Measurements from ENCODE around the gene PSMA5. TPM values are rescaled to one million over a fixed set of nuclear protein-coding genes. Genes with fewer than 3 reads are reported as not detected.
A peak's percentile ranks its signal among the peaks of the same experiment; 100 is the strongest.
"Not testable (repeated sequence)": the region's sequence is repeated elsewhere in the genome, so short reads cannot be mapped to it uniquely, and the experiment has no call there.

PSMA5 gene
- total RNA-seq, 1 donor from 2014 or later: 241 TPM

DNA sequence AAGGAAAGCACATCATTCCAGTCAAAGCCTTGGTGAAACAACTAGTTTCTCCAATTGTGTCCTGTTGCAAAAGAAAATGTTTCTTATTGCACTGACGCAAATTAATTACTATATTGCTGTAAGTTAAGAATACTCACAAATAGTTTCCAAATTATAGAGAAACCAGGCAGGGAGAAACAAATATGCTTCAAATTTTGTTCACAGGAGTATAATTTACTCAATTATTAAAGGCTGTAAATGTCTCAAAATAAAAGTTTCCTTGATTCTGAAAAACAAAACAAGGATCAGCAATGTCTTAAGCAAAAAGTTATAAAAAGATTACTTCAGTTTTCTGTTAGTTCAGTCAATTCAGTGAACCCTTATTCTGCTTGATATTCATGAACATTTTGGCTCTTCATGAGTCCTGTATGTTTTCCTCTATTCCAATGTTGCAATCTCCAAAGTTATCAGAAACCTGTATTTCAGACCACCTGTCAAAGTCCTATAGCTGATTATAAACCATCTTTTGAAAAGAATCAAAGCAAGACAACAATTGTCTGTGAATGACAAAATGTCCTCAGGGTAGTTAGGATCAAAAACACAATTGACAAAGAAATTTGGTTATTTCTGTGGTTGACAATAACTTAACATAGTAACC is 28.4 kb upstream of the PSMA5 start:
- H3K27me3 Mint-ChIP-seq (ENCODE audit: insufficient read depth): peaks cover 30% of the 10 kb centered on the region
- no peak overlapping the region for H3K4me3 Mint-ChIP-seq
- H3K9me3 Mint-ChIP-seq: peaks cover 21% of the 10 kb centered on the region
- intact Hi-C loops (cut with micrococcal nuclease): no loop called here
- H3K36me3 Mint-ChIP-seq (ENCODE audit: low read depth): no peaks in the 10 kb centered on the region
- H3K27ac Mint-ChIP-seq: no peak overlapping the region
- no peak for DNase-seq (ENCODE audit: low spot score)
- H3K4me1 Mint-ChIP-seq (ENCODE audit: low read depth): no peaks in the 10 kb centered on the region

DNA sequence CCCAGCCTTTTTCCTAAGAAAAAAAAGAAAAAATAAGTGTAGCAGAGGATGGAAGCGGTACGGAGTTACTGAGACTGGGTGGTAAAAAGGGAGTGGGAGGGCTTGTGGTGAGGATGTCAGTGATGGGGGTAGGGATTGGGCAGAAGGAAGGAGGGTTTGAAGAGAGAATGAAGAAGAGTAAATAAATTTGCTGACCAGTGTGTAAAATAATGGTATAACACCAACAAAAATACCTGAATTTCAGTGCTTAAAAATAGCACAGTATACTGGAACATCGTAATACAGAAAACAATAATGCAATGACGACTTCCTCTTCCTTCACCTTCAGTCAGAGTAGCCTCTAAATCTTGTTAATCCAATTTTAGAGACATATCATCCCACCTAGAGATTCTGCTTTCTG is 21.3 kb upstream of the PSMA5 start:
- Mint-ChIP-seq H3K4me1 (ENCODE audit: low read depth) (no peaks in the 10 kb centered on the region), H3K4me3 (no peak overlapping the region), H3K27me3 (ENCODE audit: insufficient read depth) (peaks cover 38% of the 10 kb centered on the region), H3K9me3 (peaks cover 3% of the 10 kb centered on the region), H3K27ac (no peak overlapping the region), H3K36me3 (ENCODE audit: low read depth) (no peaks in the 10 kb centered on the region)
- DNase-seq (ENCODE audit: low spot score): no peak
- intact Hi-C loops (cut with micrococcal nuclease): no loop called here

DNA sequence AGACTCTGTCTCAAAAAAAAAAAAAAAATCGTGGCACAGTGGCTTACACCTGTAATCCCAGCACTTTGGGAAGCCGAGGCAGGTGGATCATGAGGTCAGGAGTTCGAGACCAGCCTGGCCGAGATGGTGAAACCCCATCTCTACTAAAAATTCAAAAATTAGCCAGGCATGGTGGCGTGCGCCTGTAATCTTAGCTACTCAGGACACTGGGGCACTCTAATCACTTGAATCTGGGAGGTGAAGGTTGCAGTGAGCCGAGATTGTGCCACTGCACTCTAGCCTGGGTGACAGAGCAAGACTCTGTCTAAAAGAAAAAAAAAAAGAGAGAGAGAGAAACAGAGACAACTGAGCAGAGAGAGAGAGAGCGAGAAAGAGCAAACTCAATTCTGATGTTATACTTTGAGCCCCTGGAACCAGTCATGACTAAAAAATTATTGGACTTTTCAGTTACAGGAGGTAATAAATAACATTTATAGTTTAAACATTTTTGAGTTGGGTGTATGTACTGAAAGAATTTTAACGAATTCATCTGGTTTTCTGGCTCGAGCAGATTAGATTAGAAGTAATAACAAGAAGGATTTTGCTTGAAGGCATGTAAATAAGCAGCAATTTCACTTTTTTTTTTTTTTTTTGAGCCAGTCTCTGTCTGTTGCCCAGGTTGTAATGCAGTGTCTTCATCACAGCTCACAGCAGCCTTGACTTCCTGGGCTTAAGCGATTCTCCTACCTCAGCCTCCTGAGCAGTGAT is 19.9 kb upstream of the PSMA5 start:
- H3K36me3 Mint-ChIP-seq (ENCODE audit: low read depth); H3K9me3 Mint-ChIP-seq; H3K4me1 Mint-ChIP-seq (ENCODE audit: low read depth); H3K27ac Mint-ChIP-seq; intact Hi-C loops (cut with micrococcal nuclease); DNase-seq (ENCODE audit: low spot score); H3K4me3 Mint-ChIP-seq: not testable (repeated sequence)
- H3K27me3 Mint-ChIP-seq (ENCODE audit: insufficient read depth): peaks cover 37% of the 10 kb centered on the region

DNA sequence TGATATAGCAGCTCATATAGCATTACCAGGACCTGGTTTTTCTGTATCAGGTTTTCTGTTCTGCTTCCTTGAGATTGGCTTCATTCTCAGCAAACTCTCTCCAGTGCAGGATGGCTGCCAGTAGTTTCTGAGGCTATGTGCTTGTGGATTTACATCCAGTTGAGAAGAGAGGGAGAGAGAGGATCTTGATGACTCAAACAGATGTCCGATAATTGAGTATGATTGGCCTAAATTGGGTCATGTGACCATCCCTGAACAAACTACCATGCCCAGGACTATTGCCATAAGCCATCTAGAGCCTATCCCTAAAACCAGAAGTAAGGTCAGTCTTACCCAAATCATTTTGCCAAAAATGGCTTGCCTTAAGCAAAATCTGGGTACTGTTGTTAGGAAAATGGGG is 18.1 kb upstream of the PSMA5 start:
- no peak for DNase-seq (ENCODE audit: low spot score)
- Mint-ChIP-seq H3K4me3 (no peak overlapping the region), H3K27me3 (ENCODE audit: insufficient read depth) (peaks cover 26% of the 10 kb centered on the region), H3K4me1 (ENCODE audit: low read depth) (no peaks in the 10 kb centered on the region), H3K27ac (no peak overlapping the region), H3K9me3 (no peaks in the 10 kb centered on the region), H3K36me3 (ENCODE audit: low read depth) (no peaks in the 10 kb centered on the region)
- intact Hi-C loops (cut with micrococcal nuclease): no loop called here

DNA sequence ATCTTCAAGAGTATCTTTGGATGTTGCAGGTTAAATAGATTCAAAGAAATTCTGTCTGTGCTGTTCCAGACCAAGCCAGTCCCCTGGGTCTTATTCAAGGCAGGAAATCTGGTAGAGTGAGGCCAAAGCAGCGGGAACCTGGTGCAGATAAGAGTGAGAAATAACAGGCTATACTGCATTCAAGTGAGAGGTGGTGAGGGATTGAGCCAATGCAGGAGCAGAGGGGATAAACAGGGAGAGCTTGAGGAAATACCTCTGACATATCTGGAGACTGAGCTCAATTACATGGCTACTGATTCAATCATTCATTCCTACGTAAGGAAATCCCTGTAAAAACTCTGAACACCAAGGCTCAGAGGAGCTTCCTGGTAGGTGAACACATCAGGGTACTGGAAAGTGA is 17.2 kb upstream of the PSMA5 start:
- peaks cover 20% of the 10 kb centered on the region for H3K27me3 Mint-ChIP-seq (ENCODE audit: insufficient read depth)
- H3K36me3 Mint-ChIP-seq (ENCODE audit: low read depth): no peaks in the 10 kb centered on the region
- H3K27ac Mint-ChIP-seq: no peak overlapping the region
- intact Hi-C loops (cut with micrococcal nuclease): no loop called here
- H3K4me1 Mint-ChIP-seq (ENCODE audit: low read depth): no peaks in the 10 kb centered on the region
- H3K9me3 Mint-ChIP-seq: no peaks in the 10 kb centered on the region
- H3K4me3 Mint-ChIP-seq: no peak overlapping the region
- DNase-seq (ENCODE audit: low spot score): no peak

DNA sequence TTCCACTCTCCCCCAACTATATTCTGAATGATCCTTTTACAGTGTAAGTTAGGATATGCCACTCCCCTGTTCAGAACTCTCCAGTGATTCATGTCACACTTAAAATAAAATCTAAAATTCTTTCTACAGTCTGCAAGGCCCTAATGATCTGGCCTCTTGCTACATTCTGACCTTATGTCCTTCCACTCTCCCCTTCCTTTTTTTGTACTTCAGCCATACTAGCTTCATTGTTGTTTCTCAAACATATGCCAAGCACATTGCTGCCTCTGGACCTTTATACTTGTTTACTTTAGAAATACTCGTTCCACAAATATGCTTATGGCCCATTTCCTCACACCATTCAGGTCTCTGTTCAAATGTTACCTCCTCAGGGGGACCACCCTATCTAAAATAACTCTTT is 14.8 kb upstream of the PSMA5 start:
- H3K4me1 Mint-ChIP-seq (ENCODE audit: low read depth): no peaks in the 10 kb centered on the region
- intact Hi-C loops (cut with micrococcal nuclease): no loop called here

DNA sequence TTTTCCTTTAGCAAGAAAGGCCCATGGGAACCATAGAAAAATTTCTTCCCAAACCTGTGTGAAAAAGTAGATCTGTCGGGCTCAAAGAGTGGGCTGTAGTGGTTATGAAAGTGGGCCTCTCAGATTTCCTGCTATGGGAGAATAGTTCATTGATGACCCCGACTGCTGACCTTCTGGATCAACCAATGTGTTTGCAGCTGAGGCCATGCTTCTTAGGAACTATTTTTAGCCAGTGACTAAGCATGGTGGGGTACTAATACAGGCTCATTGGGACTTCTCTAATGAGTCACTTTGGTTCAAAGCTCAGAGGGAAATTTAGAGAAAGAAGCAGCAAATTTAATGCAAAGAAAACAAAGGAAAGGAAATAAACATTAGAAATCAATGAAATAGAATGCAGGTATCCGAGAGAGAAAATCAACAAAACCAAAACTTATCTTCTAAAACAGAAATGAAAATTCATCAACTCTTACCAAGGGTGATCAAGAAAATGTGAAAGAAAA is 12.6 kb upstream of the PSMA5 start:
- H3K27ac Mint-ChIP-seq: no peak overlapping the region
- H3K9me3 Mint-ChIP-seq: no peaks in the 10 kb centered on the region
- no peak for DNase-seq (ENCODE audit: low spot score)
- H3K36me3 Mint-ChIP-seq (ENCODE audit: low read depth): no peaks in the 10 kb centered on the region
- intact Hi-C loops (cut with micrococcal nuclease): no loop called here
- H3K27me3 Mint-ChIP-seq (ENCODE audit: insufficient read depth): peaks cover 3% of the 10 kb centered on the region
- H3K4me3 Mint-ChIP-seq: no peak overlapping the region
- H3K4me1 Mint-ChIP-seq (ENCODE audit: low read depth): no peaks in the 10 kb centered on the region

More for the DNA sequence above, 14.8 kb upstream of the PSMA5 start:
- Mint-ChIP-seq H3K36me3 (ENCODE audit: low read depth) (no peaks in the 10 kb centered on the region), H3K27me3 (ENCODE audit: insufficient read depth) (peaks cover 12% of the 10 kb centered on the region), H3K4me3 (no peak overlapping the region), H3K9me3 (no peaks in the 10 kb centered on the region), H3K27ac (no peak overlapping the region)
- no peak for DNase-seq (ENCODE audit: low spot score)

DNA sequence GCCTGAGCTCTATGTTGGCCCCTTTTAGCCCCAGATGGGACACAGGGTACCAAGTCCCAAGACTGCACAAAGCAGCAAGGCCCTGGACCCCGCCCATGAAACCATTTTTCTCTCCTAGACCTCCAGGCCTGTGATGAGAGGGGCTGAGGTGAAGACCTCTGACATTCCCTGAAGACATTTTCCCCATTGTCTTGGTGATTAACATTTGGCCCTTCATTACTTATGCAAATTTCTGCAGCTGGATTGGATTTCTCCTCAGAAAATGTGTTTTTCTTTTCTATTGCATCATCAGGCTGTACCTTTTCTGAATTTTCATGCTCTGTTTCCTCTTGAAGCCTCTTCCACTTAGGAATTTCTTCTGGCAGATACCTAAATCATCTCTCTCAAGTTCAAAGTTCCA is 8.2 kb upstream of the PSMA5 start:
- Mint-ChIP-seq H3K9me3 (no peaks in the 10 kb centered on the region), H3K36me3 (ENCODE audit: low read depth) (no peaks in the 10 kb centered on the region), H3K4me1 (ENCODE audit: low read depth) (no peaks in the 10 kb centered on the region), H3K4me3 (no peak overlapping the region), H3K27ac (no peak overlapping the region), H3K27me3 (ENCODE audit: insufficient read depth) (peaks cover 8% of the 10 kb centered on the region)
- DNase-seq (ENCODE audit: low spot score): no peak
- intact Hi-C loops (cut with micrococcal nuclease): no loop called here

DNA sequence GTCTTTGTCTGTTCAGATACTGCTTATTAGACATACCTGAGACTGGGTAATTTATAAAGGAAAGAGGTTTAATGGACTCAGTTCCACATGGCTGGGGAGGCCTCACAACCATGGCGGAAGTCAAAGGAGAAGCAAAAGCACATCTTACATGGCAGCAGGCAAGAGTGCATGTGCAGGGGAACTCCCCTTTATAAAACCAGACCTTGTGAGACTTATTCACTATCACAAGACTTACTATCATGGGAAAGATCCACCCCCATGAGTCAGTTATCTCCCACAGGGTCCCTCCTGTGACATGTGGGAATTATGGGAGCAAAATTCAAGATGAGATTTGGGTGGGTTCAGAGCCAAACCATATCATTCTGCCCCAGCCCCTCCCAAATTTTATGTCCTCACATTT is 7.1 kb upstream of the PSMA5 start:
- intact Hi-C loops (cut with micrococcal nuclease): no loop called here
- no peak for DNase-seq (ENCODE audit: low spot score)
- H3K27me3 Mint-ChIP-seq (ENCODE audit: insufficient read depth): peaks cover 8% of the 10 kb centered on the region
- no peaks in the 10 kb centered on the region for H3K9me3 Mint-ChIP-seq
- H3K4me1 Mint-ChIP-seq (ENCODE audit: low read depth): peaks cover 6% of the 10 kb centered on the region
- H3K4me3 Mint-ChIP-seq: no peak overlapping the region
- H3K36me3 Mint-ChIP-seq (ENCODE audit: low read depth): no peaks in the 10 kb centered on the region
- H3K27ac Mint-ChIP-seq: no peak overlapping the region

DNA sequence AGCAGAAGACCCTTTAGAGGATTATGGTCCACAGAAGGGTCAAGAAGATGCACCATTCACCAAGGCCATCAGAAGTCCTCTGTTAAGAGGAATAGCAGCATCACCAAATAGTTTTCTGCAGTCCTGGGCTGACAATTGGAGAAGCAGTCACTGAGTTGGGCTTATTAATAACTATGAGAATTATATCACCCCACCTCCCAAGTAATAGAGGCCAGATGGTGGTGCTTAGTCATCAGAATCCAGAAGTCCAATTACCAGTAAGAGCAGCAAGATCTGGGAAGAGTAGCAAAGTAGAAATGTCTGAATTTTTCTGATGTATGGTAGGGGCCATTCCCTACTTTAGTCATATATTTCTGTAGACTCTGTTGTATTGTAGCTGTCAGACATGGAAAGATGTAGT is 6.1 kb upstream of the PSMA5 start:
- Mint-ChIP-seq H3K27me3 (ENCODE audit: insufficient read depth) (peaks cover 8% of the 10 kb centered on the region), H3K27ac (no peak overlapping the region), H3K9me3 (no peaks in the 10 kb centered on the region), H3K4me1 (ENCODE audit: low read depth) (peaks cover 11% of the 10 kb centered on the region), H3K36me3 (ENCODE audit: low read depth) (no peaks in the 10 kb centered on the region), H3K4me3 (no peak overlapping the region)
- intact Hi-C loops (cut with micrococcal nuclease): no loop called here
- DNase-seq (ENCODE audit: low spot score): no peak

DNA sequence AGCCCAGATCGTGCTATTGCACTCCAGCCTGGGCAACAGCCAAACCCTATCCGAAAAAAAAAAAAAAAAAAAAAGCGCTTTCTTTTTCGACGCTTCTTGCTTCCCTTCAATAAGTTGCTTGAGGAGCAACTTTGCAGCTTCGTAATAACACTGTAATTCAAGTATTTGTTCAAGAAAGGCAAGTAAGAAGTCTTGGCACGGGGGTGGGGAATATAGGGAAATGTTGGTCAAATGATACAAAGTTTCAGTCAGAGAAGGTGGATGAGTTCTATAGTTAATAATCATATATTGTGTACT is 871 bp upstream of the PSMA5 start:
- H3K9me3 Mint-ChIP-seq: no peaks in the 10 kb centered on the region
- H3K27me3 Mint-ChIP-seq (ENCODE audit: insufficient read depth): peaks cover 4% of the 10 kb centered on the region
- H3K4me3 Mint-ChIP-seq: peak overlapping the region; percentile 97
- peak overlapping the region; percentile 96 for H3K27ac Mint-ChIP-seq
- H3K36me3 Mint-ChIP-seq (ENCODE audit: low read depth): peaks cover 18% of the 10 kb centered on the region
- DNase-seq (ENCODE audit: low spot score): no peak
- H3K4me1 Mint-ChIP-seq (ENCODE audit: low read depth): peaks cover 40% of the 10 kb centered on the region
- intact Hi-C loops (cut with micrococcal nuclease): loop anchor here (2.0 to 10.0 kb wide), 5 partner anchors 40 to 912 kb away; partner anchors contain the start of genes GSTM1, RBM15 and SYPL2

DNA sequence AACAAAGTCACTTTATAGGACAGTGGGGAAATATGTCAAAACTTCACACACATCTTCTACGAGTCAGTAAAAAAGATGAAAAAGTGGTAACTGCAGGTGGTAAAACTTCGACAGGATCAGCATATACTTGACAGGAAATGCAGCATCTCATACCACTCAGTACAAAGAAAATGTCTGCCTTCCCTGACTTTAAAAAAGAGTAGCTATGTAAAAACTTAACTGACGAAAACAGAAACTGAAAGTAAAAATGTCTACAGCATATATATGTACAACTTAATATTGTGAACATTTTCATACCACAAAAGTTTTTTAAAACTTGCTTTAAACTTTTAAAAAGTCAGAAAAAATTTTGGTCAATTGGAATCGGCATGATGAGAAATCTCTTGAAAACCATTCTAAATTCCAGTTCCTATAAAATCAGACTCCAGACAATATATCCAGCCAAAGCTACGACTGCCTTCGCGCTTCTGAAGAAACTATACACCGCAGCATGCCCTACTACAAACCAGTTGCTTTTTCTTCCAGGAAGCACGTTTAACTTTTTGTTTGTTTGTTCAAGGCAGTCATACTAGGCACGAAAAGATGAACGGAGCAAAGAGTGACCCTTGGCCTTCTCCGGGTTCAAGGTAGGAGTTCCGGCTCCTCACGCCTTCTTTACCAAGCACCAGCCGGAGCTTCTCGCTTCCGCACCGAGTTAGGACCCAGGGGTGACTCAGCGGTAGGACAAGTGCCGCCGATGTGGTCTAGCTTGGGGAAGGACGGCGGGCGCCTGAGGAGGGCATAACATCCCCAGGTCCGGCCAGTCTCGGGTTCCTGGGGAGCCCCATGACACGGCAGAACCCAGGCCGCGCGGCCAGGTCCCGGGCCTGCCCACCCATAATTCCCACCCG is 612 bp downstream of the PSMA5 start:
- Mint-ChIP-seq H3K4me1 (ENCODE audit: low read depth) (peaks cover 44% of the 10 kb centered on the region), H3K36me3 (ENCODE audit: low read depth) (peaks cover 23% of the 10 kb centered on the region), H3K4me3 (peak overlapping the region; percentile 97), H3K27ac (peak overlapping the region; percentile 96), H3K9me3 (no peaks in the 10 kb centered on the region), H3K27me3 (ENCODE audit: insufficient read depth) (no peaks in the 10 kb centered on the region)
- intact Hi-C loops (cut with micrococcal nuclease): loop anchor here (1.0 to 10.0 kb wide), 16 partner anchors 26 to 913 kb away; partner anchors contain the start of genes ATXN7L2, CLCC1, CYB561D1 and GNAI3
- DNase-seq (ENCODE audit: low spot score): peak; percentile 50

DNA sequence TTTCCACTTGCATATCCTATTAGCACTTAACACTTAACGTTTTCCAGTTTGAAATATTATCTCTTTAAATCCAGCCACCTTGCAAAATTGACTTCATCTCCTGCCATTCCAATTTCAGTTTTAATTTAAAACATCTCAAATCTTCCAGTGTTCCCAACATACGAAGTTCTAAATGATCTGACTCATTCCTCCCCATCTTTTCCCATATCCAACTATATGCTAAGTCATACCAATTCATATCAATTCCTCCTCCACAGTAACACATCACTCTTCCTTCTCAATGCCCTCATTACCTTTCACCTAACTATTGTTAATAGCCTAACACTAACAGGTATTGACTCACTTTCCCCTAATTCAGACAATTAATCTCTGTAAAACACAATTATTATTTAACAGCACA is 2.8 kb downstream of the PSMA5 start:
- no peaks in the 10 kb centered on the region for H3K27me3 Mint-ChIP-seq (ENCODE audit: insufficient read depth)
- peaks cover 34% of the 10 kb centered on the region for H3K36me3 Mint-ChIP-seq (ENCODE audit: low read depth)
- DNase-seq (ENCODE audit: low spot score): no peak
- no peaks in the 10 kb centered on the region for H3K9me3 Mint-ChIP-seq
- peaks cover 39% of the 10 kb centered on the region for H3K4me1 Mint-ChIP-seq (ENCODE audit: low read depth)
- H3K4me3 Mint-ChIP-seq: peak overlapping the region; percentile 8
- intact Hi-C loops (cut with micrococcal nuclease): loop anchor here (10.0 kb wide), 1 partner anchor 471 kb away; no protein-coding TSS in a partner anchor
- H3K27ac Mint-ChIP-seq: peak overlapping the region; percentile 59
